GM19328 (cell line): ENCODE data around the gene C19orf81.
"Not testable (repeated sequence)": the region's sequence is repeated elsewhere in the genome, so short reads cannot be mapped to it uniquely, and the experiment has no call there.

ENCODE experiments used
- ATAC-seq: cut with Tn5 transposase; IDR thresholded peaks from one replicate; pipeline ENCODE4 v1.9.1; 2021; ENCODE audit warnings: mild to moderate bottlenecking, moderate library complexity; ENCODE audit not compliant: unreplicated experiment

The C19orf81 gene

DNA sequence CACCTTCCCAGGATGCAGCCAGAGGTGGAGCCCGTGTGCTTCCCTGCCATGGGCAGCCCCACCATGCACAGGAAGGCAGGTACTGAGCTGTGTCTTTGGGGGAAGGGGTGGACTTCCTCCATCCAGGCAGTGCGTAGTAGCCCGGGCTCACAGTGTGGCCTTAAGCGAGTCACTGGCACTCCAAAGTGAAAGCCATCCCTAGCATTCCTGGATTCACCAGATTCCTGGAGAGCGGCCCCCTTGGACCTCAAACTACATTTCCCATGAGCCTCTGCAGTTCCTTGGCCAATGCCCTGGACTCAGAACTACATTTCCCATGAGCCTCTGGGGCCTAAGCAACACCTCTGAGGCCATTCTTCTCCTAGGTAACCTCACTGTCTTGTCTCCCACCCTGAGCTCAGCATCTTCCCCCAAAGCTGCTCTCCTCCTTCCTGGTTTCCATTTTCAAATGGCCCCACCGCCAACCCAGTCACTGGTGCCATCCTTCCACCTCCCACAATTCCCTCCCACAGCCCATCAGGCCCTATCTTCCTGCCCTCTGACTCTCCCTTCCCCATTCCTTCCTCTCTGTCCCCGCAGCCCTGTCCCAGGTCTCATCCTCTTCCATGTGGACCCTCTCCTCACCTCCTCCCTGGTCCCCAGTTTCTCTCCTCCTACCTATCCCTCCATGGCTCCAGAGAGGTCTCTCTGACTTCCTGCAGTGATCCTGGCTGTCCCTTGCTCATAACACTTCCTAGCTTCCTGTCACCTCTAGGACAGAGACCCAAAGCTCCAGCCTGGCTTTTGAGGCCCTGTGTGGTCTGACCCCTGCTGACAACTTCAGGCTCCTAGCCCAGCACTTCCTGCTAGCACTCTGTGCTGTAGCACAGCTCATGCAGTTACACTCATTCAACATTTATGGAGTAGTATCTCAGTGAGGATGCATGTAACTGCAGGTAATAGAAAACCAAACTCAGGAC, at the start of gene C19orf81:
Gene C19orf81 (plus strand): TSS at position 13 of the 959 bp plus-strand sequence. CDS start 0 bp downstream, at position 13.
- ATAC-seq = no peak

DNA sequence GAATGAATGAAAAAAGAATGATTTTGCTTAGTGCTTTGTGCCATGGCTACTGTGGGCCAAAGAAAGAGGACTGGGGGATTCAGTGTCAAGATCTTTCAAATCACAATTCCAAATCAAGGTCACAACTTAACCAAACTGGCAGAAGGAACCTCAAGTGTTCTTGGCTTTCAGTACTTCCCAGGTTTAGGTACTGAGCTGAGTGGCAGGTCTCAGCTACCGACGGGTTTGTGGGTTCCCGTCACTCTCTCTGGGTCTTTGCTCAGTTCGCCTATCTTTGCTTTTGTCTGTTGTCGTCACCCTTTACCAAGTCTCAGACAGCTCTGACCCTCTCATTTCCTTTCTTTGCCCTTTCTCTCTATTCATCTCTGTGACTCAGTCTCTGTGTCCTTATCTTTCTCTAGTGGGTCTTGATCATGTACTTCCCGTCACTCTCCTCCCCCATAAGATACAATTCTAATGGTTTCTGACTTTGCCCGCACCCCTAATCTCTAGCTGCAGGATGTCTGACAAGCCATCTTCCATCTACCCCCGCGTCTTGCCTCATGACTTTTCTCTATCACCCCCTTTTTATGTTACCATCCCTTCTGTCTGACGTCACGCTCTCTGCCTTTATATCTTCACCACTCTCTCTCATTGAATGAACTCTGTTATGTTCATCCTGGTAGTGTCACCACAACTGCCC, 47.7 kb upstream of the C19orf81 start:
- no peak for ATAC-seq

DNA sequence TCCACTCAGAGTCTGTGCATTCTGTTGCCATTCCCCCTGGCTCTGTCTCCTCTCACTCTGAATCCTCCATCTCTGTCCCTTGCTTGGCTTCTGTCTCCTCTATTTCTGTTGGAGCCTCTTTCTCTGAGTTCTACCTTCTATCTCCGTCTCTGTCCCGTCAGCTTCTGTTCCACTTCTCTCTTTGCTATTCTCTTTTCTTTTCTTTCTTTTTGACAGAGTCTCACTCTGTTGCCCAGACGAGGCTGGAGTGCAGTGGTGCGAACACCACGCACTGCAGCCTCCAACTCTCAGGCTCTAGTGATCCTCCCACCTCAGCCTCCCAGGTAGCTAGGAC, 47.2 kb upstream of the C19orf81 start:
- ATAC-seq = no peak

DNA sequence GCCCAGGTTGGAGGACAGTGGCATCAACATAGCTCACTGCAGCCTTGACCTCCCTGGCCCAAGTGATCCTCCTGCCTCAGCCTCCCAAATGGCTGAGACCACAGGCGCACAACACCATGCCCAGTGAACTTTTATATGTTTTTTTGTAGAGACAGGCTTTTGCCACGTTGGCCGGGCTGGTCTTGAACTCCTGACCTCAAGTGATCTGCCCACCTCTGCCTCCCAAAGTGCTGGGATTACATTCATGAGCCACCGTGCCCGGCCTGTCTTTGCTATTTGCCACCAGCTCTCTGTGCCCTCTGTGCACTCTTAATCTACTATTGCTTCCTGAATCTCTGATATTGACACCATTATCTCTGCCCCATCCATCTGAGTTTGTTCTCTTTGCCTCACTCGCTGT, 46.7 kb upstream of the C19orf81 start:
- no peak for ATAC-seq

DNA sequence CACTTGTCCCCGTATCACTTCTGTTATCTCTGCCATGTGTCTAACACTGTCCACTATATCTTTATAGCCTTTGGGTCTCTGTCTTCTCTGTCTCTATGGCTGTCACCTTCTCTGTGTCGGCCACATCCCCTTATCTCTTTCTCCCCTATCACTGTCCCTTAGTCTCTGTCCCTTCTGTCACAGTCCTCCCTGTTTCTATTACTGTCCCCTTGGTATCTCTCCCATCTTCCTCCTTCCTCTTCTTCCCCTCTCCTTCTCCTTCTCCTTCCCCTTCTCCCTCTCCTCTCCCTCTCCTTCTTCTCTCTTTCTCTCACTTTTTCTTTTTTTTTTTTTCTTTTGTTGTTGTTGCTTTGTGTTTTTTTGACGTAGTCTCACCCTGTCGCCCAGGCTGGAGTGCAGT, 46.3 kb upstream of the C19orf81 start:
- no peak for ATAC-seq

DNA sequence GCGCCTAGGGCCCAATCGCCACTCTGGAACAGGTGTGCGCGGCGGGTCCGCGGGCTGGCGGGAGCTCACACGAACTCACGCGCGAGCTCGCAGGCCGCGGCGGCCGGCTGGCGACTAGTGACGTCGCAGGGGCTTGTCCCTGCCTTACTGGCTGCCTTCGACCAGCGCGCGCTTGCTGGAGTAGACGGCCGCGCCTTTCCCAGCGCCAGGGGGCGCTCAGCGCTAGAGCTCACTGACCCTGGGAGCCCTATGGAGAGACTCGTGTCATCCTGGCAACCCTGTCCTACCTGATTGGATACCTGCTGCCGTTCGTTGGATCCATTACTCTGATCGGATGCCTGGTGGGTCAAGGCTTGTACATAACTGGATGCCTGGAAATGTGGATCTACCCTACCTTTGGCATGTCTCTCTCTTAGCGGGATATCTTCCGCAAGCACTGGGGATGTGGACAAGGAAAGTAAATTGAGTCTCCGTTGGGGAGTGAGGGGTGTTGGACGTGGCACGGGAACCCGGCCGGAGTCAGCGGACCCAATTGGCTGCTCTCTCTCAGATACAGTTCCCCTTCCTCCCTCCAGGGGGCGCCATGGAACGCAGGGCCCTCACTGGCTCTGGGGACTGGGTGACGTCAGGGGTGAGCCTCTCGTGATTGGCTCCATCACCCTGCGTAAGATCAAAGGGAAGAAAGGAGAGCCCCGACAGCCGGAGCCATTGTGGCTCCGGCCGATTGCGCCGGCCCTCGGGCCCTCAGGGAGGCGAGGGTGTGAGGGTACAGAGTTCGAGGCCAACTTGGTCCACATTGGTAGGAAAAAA, 44.8 kb upstream of the C19orf81 start:
- not testable (repeated sequence) for ATAC-seq

DNA sequence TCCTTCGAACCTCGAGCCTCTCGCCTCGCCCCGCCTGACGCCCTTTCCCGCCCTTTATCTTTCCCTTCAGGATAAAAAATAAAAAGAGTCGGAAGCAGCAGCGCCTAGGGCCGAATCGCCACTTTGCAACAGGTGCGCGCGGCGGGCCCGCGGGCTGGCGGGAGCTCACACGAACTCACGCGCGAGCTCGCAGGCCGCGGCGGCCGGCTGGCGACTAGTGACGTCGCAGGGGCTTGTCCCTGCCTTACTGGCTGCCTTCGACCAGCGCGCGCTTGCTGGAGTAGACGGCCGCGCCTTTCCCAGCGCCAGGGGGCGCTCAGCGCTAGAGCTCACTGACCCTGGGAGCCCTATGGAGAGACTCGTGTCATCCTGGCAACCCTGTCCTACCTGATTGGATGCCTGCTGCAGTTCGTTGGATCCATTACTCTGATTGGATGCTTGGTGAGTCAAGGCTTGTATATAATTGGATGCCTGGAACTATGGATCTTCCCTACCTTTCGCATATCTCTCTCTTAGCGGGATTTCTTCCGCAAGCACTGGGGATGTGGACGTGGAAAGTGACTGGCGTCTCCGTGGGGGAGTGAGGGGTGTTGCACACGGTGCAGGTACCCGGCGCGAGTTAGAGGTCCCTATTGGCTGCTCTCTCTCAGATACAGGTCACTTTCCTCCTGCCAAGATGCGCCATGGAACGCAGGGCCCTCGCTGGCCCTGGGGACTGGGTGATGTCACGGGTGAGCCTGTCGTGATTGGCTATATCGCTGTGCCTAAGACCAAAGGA, 43.0 kb upstream of the C19orf81 start:
- ATAC-seq = not testable (repeated sequence)

DNA sequence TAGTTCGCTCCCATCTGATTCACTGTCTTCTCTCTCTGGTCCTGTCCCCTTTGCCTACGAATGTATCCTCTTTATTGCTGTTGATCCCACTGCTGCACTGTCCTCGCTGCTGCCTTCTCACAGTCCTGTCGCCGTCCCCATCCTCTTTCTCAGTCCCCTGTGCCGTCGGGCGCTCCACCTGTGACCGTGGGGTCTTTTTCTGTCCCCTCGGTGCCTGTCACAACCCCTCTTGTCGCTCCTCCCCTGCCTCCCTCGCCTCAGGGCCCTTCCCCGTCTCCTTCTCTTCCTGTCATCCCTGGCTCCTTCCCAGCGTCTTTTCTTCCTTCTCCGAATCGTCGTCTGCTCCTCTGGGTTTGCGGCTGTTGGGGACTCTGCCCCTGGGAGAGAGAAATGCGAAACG, 41.9 kb upstream of the C19orf81 start:
- ATAC-seq = no peak

DNA sequence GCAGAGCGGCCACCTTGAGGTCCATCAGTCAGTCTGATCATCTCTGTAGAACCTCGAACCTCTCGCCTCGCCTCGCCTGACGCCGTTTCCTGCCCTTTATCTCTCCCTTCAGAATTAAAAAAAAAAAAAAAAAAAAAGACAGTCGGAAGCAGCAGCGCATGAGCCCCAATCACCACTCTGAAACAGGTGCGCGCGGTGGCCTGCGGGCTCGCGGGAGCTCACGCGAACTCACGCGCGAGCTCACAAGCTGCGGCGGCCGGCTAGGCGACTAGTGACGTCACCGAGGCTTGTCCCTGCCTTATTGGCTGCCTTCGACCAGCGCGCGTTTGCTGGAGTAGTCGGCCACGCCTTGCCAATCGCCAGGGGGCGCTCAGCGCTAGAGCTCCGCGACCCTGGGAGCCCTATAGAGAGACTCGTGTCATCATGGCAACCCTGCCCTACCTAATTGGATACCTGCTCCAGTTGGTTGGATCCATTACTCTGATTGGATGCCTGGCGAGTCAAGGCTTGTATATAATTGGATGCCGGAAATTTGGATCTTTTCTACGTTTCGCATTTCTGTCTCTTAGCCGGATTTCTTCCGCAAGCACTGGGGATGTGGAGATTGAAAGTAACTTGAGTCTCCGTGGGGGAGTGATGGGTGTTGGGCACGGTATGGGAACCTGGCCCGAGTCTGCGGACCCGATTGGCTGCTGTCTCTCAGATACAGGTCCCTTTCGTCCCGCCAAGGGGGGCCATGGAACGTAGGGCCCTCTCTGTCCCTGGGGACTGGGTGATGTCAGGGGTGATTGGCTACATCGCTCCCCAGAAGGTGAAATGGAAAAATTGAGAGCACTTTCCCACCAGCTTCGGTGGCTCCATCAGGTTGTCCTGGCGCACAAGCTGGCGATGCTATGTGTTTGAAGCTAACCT, 41.1 kb upstream of the C19orf81 start:
- no peak for ATAC-seq

DNA sequence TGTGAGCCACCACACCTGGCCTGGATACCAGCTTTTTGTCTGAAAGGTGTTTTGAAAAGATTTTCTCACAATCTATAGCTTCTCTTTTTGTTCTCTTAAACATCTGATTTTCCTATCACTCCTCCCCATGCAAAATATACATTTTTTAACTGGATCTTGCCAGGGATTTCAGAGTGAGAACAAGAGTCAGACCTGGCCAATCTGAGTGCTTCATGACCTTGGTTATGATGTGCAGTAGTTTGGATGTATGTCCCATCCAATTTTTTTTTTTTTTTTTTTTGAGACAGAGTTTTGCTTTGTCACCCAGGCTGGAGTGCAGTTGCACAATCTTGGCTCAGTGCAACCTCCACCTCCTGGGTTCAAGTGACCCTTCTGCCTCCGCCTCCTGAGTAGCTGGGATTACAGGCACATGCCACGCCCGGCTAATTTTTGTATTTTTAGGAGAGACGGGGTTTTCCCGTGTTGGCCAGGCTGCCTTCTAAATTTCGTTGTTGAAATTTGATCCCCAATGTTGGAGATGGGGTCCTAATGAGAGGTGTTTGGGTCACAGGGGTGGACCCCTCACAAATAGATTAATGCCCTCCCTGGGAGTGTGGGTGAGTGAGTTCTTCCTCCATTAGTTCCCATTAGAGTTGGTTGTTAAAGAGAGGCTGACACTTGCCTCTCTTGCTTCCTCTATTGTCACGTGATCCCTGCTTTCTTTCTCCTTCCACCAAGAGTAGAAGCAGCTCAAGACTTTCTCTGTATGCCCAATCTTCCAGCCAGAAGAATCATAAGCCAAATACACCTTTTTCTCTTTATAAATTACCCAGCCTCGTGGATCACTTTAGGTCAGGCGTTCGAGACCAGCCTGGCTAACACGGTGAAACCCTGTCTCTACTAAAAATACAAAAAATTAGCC, 36.5 kb upstream of the C19orf81 start:
- ATAC-seq = not testable (repeated sequence)

DNA sequence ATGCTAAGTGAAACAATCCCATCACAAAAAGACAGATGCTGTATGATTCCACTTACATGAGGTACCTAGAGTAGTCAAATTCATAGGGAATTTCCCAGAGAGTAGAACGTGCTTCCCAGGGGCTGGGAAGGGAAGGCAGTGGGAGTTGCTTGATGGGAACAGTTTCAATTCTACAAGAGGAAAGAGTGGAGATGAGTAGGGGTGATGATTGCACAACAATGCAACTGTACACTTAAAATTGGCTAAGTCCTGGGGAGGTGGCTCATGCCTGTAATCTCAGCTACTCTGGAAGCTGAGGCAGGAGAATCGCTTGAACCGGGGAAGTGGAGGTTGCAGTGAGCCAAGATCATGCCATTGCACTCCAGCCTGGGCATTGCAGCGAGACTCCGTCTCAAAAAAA, 30.9 kb upstream of the C19orf81 start:
- ATAC-seq = not testable (repeated sequence)

DNA sequence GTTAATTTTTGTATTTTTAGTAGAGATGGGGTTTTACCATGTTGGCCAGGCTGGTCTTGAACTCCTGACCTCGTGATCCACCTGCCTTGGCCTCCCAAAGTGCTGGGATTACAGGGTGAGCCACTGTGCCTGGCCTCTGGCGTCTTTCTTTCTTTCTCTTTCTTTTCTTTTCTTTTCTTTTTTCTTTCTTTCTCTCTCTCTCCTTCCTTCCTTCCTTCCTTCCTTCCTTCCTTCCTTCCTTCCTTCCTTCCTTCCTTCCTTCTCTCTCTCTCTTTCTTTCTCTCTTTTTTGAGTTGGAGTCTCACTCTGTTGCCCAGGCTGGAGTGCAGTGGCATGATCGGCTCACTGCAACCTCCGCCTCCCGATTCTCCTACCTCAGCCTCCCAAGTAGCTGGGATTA, 30.1 kb upstream of the C19orf81 start:
- not testable (repeated sequence) for ATAC-seq

DNA sequence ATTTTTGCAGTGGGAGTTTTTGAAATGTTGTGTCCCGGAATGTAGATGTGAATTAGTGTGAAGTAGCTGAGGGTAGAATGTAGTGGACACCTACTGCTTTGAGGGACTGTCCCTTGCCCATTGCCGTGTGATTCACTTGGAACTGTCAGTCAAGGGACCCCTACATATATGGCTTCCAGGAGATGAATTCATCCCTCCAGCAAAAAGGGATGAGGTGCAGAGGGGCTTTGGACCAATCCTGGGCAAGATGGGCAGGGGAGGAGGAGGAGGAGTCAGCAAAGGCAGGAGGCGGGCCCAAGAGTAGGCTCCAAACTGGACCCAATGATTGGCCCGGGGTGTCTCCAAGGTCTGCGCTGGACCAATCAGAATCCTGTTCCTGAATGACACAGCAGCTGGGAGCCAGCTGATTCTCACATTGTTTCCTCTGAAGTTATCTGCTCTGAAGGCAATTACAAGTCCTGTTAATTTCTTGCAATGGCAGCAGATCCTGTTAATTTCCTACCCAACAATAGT, 28.8 kb upstream of the C19orf81 start:
- not testable (repeated sequence) for ATAC-seq

DNA sequence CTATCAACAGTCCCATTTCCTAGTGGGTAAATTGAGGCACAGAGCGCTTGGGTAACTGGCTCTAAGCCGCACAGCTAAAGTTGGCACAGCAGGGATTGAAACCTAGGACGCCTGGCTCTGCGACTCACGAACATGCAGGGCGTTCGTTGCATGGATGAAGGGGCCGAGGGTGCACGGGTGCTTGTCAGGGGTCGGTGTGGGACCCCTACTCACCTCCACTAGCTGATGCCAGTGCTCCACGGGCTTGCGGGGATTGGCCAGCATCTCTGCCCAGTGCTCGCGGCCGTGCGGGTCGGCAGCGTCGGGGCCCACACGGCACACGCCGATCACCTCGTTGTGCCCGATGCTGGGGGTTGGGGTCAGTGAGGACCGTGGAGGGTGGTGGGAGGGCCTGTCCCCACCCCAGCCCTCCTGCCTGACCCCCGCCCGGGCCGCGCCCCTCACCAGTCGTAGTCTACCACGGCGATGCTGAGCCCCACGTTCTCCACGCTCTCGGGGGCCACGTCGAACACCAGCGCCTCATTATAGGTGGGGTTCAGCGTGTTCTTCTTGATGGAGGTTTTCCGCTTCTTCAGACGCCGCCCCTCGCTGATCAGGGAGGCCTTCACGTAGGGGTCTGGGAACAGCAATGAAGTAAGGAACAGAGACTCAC, 24.2 kb upstream of the C19orf81 start:
- ATAC-seq = no peak

DNA sequence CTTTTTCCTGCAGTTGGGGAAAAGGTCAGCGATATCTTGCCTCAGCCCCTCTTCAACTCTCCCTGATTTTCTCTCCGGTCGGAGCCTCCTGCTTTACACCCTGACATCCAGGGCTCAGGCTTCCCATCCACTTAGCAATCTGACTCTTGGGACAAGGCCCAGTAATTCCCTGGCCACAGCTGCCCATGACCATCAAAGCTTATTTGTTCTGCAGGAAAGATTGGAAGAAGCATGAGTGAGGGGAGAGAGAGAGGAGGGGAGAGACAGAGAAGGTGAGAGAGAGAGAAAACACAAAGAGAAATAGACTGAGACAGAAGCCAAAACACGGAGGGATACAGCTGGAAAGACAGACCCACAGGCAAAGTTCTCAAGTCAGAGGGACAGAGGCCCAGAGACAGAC, 23.2 kb upstream of the C19orf81 start:
- ATAC-seq = no peak

DNA sequence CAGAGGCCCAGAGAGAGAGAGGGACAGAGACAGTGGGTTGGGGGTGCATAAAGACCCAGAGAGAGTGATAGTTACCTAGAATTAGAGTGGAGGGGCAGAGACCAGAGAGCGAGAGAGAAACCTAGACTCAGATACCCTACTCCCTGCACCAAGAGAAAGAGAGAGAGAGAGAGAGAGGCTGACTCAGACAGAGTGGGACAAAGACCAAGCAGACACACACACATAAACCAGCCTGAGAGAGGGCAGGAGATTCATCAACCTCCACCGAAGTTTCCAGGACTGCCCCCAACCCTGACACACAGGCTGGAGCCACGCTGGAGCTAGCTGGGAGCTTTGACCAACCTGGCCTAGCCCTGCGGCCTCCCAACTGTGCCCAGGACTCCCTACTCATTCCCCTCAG, 22.4 kb upstream of the C19orf81 start:
- ATAC-seq = no peak

DNA sequence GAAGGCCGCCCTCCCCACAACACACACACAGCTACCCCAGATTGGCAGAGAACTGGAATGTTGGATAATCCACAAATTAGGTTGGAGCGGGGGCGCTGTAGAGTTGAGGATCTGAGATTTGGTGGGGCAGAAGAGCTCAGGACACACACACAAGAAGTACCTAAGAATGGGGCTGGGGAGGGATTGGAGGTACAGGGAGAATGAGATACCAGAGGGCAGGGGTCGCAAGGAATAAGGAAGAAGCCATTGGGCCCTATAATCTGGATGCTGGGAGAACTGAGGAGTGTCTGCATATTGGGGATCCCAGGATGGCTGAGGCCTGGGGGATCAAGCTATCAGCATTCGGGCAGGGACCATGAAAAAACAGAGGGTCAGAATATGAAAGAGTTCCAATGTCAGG, 21.1 kb upstream of the C19orf81 start:
- ATAC-seq = no peak

DNA sequence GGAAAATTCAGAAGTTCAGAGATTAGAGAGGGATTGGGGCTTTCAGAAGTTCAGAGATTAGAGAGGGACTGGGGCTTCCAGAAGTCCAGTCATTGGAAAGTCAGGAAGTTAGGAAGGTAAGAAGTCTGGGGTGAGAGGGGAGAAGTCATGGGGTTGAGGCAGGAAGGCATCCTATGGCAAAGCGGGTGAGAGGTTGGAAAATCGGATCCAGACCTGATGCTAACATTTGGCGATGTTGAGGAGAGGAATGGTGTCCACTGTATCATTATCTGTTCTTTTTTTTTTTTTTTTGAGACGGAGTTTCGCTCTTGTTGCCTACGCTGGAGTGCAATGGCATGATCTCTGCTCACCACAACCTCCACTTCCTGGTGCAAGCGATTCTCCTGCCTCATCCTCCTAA, 20.7 kb upstream of the C19orf81 start:
- no peak for ATAC-seq
